ENCODE results near the gene NUP62CL.
"Not testable (repeated sequence)": the region's sequence is repeated elsewhere in the genome, so short reads cannot be mapped to it uniquely, and the experiment has no call there.

The NUP62CL gene, protein sequence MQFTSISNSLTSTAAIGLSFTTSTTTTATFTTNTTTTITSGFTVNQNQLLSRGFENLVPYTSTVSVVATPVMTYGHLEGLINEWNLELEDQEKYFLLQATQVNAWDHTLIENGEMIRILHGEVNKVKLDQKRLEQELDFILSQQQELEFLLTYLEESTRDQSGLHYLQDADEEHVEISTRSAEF

DNA sequence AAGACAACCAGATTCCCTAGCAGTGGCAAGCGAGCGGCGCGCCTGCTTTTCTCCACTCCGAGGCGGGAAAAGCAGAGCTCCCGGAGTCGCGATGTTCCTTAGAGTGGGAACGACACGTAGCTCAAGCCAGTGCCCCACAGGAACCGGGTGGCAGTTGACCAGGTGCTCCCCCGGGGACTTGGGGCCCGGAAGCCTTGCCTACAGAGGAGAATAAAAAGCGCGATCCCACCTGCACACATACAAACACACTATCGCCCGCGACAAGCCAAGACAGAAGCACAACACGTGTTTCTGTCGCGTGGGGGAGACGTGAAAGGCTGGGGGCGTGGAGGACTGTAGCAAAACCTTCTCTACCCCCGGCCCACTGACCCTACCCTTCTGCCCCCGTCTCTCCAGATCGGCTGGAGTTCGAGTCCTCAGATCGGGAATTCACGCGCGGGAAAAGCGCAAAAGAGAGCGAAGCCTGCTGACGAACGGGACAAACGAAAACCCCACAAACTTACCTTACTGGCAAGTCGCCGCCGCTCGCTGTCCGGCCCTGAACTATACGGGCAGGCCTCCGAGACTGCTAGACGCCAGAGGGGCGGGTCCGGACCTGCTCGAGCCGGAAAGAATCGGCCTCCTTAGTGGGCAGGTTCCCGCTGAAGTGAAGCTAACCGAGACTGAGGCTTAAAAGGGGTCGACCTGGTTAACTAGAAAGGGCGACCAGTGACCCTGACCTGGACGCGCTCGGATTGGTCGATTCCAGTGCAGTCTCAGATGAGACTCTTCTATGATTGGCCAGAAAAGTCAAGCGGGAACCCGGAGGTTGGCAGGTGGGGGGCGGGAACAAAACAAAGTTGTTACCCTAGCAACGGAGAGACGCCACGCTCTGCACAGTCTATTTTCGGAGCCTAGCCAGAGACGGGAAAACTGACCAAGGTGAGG is at the start of gene NUP62CL, which contains the start of gene DNAAF6:
NUP62CL (minus strand) TSS at position 664 of the 927 bp plus-strand sequence. CDS start 31,287 bp downstream, outside the sequence.
DNAAF6 (plus strand) TSS at position 842 of the 927 bp plus-strand sequence. CDS start 6,265 bp downstream, outside the sequence.
- DNase-seq (ENCODE audit: low spot score): peak; percentile 81

DNA sequence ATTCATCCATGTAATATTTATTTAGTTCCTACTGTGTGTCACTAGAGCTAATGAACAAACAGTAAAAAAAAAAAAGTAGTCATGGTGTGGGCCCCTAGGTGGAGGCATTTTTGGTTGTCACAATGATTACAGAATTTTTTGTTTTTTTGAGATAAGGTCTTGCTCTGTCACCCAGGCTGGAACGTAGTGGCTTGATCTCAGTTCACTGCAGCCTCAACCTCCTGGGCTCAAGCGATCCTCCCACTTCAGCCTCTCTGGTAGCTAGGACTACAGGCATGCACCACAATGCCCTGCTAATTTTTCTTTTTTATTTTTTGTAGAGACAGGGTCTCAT is 22.2 kb upstream of the NUP62CL start:
- no peak for DNase-seq (ENCODE audit: low spot score)

DNA sequence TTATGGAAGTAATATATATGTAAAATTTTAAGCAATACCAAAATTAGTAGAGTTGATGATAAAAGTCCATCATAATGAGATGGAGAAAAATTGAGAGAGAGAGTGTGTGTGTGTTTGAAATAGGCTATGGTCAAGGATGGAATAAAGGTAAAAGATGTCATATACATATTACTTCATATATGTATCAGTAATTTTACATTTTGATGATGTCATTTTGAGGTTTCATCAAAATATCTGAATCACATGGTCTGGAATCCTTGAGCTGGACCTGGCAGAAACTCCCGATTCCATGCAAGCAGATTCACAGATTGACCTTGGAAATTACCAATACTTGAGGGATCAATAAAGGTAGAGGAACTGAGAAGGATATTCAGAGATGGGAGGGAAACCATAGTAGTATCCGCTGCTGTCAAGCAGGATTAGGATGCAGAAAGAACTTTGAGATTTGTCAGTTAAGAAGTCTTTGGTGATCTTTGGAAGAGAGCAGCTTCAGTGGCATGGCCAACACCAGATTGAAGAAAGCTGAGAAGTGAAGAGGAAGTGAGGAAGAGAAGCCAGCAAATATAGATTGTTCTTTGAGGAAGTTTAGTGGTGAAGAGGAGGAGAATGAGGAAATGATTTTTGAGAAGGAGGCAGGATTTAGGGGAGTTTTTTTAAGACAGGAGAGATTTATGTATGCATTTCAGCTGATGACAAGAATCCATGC is 21.7 kb upstream of the NUP62CL start:
- no peak for DNase-seq (ENCODE audit: low spot score)

GRCh38 chrX:107226757-107227156 is 20.5 kb upstream of the NUP62CL start:
- no peak for DNase-seq (ENCODE audit: low spot score)

DNA sequence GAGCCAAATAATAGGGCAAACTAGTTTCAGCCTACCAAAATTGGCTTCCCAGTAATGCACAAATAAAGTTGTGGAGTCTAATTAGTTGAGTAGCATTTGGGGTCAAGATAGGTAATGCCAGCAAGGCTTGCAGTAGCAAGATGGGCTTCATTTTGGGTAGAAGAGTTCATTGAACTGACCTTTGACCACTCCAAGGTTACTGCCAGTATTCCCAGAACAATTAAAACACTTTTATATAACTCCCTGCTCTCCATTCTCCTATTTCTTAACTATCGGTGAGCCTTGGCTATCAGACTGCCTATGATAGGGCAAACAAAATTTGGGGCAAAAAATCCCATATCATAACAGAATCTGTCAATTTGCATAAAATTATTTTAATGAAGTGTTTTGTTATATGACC is 7.2 kb upstream of the NUP62CL start:
- no peak for DNase-seq (ENCODE audit: low spot score)

DNA sequence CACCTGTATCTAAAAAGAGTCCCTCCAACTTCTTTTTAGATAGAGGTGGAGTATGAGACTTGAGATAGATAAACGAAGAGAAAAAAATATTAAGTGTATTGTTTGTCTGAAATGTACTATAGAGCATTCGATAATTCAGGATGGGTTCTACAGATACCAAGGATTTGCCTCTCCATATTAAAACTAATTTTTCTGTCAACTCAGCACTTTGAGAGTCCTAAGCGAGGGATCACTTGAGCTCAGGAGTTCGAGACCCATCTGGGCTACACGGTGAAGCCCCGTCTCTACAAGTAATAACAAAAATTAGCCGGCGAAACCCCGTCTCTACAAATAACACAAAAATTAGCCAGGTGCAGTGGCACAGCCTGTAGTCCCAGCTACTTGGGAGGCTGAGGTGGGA is 1.7 kb upstream of the NUP62CL start:
- DNase-seq (ENCODE audit: low spot score): no peak

DNA sequence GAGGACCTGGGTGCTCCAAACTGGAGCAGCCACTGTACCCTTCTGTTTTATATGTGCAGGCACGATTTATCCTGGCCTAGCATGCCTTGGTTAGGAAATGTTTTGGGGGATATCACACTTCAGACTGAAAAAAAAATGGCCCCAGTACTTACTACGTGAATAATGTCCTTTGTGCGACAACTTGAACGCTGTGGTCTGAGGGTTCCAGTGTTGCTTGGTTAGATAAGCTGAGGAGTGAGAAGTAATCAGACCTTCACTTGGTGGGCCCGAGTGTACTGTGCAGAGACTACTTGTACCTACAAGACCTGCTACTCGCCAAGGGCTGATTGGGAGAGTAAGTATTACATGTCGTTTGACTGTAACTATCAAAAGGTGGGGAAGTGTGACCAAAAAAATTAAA is 856 bp upstream of the NUP62CL start:
- no peak for DNase-seq (ENCODE audit: low spot score)

DNA sequence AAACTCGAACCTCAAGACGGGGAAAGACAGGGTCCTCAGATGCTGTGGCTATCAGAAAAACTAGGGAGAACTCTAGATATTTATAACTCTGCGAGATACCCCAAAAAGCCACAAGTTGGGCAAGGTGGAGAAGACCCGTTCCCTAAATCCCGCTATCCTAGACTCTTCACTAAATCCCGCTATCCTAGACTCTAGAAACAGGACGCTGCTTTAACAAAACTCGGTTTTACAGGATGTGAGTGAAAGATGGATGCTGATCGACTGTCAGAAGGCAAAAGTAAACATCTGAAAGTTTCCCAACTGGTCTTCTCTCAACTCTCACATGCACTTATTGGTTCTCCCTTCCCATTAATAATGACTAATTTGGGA is 448 bp upstream of the NUP62CL start:
- DNase-seq (ENCODE audit: low spot score): no peak

- peak; percentile 44 for DNase-seq (ENCODE audit: low spot score)
Observed at GRCh38 chrX:107204068-107204605, 2.1 kb downstream of the NUP62CL start.

DNA sequence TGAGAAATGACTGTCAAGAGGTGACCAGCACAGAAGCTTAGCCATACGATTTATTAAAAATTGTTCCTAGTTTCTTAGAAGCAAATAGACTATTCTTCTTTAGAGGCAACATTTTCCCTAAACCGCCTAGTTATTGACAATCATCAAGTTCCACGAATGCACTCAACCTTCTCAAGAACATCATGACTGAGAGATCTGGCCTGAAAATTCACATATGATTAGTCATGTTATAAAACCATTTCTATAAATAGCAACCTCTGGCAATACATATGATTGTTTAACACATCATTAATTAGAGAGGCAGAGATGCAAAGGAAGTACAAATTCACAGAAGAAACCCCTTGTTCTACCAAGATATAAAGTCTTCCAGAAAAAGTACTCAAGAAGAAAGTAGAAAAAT is 6.7 kb downstream of the NUP62CL start:
- peak; percentile 59 for DNase-seq (ENCODE audit: low spot score)

DNA sequence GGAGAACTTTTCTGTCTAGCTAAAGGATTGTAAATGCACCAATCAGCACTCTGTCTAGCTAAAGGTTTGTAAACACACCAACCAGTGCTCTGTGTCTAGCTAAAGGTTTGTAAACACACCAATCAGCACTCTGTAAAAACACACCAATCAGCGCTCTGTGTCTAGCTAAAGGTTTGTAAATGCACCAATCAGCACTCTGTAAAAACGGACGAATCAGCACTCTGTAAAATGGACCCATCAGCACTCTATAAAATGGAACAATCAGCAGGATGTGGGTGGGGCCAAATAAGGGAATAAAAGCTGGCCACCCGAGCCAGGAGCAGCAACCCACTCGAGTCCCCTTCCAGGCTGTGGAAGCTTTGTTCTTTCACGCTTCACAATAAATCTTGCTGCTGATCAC is 8.2 kb downstream of the NUP62CL start:
- not testable (repeated sequence) for DNase-seq (ENCODE audit: low spot score)

DNA sequence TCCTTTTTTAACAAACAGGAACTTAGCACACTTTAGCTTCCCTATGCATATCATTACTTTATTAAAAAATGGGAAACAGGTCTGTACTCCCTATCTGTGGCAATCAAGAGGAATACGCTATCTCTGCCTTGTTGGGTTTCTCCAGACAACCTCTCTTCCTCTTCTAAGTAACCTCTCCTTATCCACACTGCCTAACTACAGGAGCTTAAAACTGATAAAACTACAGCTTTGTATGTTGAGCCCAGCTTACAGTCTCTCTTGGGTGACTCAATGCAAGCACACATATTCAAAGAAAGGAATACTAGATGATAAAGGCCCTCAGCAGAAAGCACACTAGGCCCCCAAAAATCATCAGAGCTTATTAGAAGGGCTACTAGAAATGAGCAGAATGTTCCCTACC is 8.9 kb downstream of the NUP62CL start:
- no peak for DNase-seq (ENCODE audit: low spot score)

- no peak for DNase-seq (ENCODE audit: low spot score)
Observed at GRCh38 chrX:107171369-107172102, 34.7 kb downstream of the NUP62CL start.

- DNase-seq (ENCODE audit: low spot score): no peak
Observed at GRCh38 chrX:107168712-107169111, 37.5 kb downstream of the NUP62CL start.

- no peak for DNase-seq (ENCODE audit: low spot score)
Observed at GRCh38 chrX:107168257-107168656, 38.0 kb downstream of the NUP62CL start.

DNA sequence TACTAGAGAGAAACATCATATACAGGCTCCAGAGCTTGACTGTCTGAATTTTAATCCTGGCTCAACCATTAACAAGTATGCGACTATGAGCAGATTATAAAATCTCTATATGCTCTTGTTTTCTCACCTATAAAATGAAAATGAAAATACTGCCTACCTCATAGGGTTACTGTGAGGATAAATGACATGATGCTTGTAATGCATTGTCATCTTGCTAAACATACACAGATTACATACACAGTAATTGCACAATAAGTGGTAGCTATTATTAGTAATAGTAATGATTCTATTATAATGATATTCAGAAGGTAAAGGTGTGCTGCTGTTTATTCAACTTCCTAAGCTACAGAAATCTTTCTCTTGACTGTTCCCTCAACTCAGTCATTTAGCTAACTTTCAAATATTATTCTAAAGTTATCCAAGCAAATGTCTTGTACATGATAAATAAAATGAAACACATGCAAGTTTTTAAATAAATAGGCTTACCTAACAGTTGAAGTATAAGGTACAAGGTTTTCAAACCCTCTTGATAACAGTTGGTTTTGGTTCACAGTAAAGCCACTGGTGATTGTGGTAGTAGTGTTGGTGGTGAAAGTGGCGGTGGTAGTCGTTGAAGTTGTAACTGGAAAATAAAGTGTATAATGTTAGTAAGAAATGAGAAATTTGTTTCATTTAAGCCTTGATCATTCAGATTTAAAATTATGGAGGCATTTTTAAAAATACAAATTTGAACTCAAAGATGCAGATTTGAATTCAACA is 38.9 kb downstream of the NUP62CL start:
- DNase-seq (ENCODE audit: low spot score): no peak

GRCh38 chrX:107157618-107158017 is 48.6 kb downstream of the NUP62CL start:
- DNase-seq (ENCODE audit: low spot score): not testable (repeated sequence)

- not testable (repeated sequence) for DNase-seq (ENCODE audit: low spot score)
Observed at GRCh38 chrX:107155621-107156430, 50.4 kb downstream of the NUP62CL start.

GRCh38 chrX:107154787-107155620 is 51.2 kb downstream of the NUP62CL start:
- peak; percentile 63 for DNase-seq (ENCODE audit: low spot score)
